ENCODE results near the gene SIGLEC6. TPM values are rescaled to one million over a fixed set of nuclear protein-coding genes. Genes with fewer than 3 reads are reported as not detected.
A peak's percentile ranks its signal among the peaks of the same experiment; 100 is the strongest.

Gene SIGLEC6
- total and polyA plus RNA-seq, 2 experiments from 2014 or later, result not detected

- H3K4me3 ChIP-seq, result no peak overlapping the region
- H2AFZ ChIP-seq, result no peak overlapping the region
- H4K20me1 ChIP-seq (ENCODE audit: insufficient read depth, poor library complexity, severe bottlenecking), result no peaks in the 10 kb centered on the region
- H3K4me2 ChIP-seq, result no peak overlapping the region
- peaks cover 5% of the 10 kb centered on the region for H3K4me1 ChIP-seq (ENCODE audit: insufficient read depth)
- H3K9me3 ChIP-seq (ENCODE audit: low read depth), result no peaks in the 10 kb centered on the region
- WGBS (ENCODE audit: low lambda C conversion rate, missing lambda C conversion rate), result 73% methylated on average over 5 of the region's 5 CpGs
- H3K27me3 ChIP-seq, result no peaks in the 10 kb centered on the region
- H3K79me2 ChIP-seq, result no peaks in the 10 kb centered on the region
- peak overlapping the region; percentile 40 for H3K27ac ChIP-seq
- no peak for TF ChIP-seq EZH2 (IDR thresholded peaks at IDR 0.05; ENCODE audit: borderline replicate concordance)
- no peak for TF ChIP-seq CTCF (IDR thresholded peaks at IDR 0.05; ENCODE audit: poor library complexity)
- TF ChIP-seq EZH2phosphoT487 (IDR thresholded peaks at IDR 0.05; ENCODE audit: low read depth, severe bottlenecking, unreplicated experiment), result no peak
- no peak for DNase-seq (ENCODE audit: low spot score)
- no peaks in the 10 kb centered on the region for H3K36me3 ChIP-seq (replicated peaks; ENCODE audit: insufficient read depth, low read depth)
- no peaks in the 10 kb centered on the region for H3K9me2 ChIP-seq (replicated peaks; ENCODE audit: insufficient read depth)
These were observed 54.1 kb downstream of the SIGLEC6 start for GRCh38 chr19:51477344-51477743.

GRCh38 chr19:51476164-51476563 is 55.3 kb downstream of the SIGLEC6 start:
- no peak for DNase-seq (ENCODE audit: low spot score)
- no peaks in the 10 kb centered on the region for H3K36me3 ChIP-seq (replicated peaks; ENCODE audit: insufficient read depth, low read depth)
- H3K4me2 ChIP-seq, result no peak overlapping the region
- no peaks in the 10 kb centered on the region for H4K20me1 ChIP-seq (ENCODE audit: insufficient read depth, poor library complexity, severe bottlenecking)
- no peaks in the 10 kb centered on the region for H3K9me3 ChIP-seq (ENCODE audit: low read depth)
- no peak overlapping the region for H3K4me3 ChIP-seq
- H3K9me2 ChIP-seq (replicated peaks; ENCODE audit: insufficient read depth), result no peaks in the 10 kb centered on the region
- no peaks in the 10 kb centered on the region for H3K27me3 ChIP-seq
- no peaks in the 10 kb centered on the region for H3K79me2 ChIP-seq
- TF ChIP-seq CTCF (IDR thresholded peaks at IDR 0.05; ENCODE audit: poor library complexity), result no peak
- no peak for TF ChIP-seq EZH2 (IDR thresholded peaks at IDR 0.05; ENCODE audit: borderline replicate concordance)
- no peak for TF ChIP-seq EZH2phosphoT487 (IDR thresholded peaks at IDR 0.05; ENCODE audit: low read depth, severe bottlenecking, unreplicated experiment)
- peak overlapping the region; percentile 78 for H3K27ac ChIP-seq
- H2AFZ ChIP-seq, result no peak overlapping the region
- WGBS (ENCODE audit: low lambda C conversion rate, missing lambda C conversion rate), result 83% methylated on average over 3 of the region's 3 CpGs
- peaks cover 5% of the 10 kb centered on the region for H3K4me1 ChIP-seq (ENCODE audit: insufficient read depth)

- no peaks in the 10 kb centered on the region for H3K27me3 ChIP-seq
- no peak for TF ChIP-seq EZH2 (IDR thresholded peaks at IDR 0.05; ENCODE audit: borderline replicate concordance)
- TF ChIP-seq CTCF (IDR thresholded peaks at IDR 0.05; ENCODE audit: poor library complexity), result peak; percentile 54
- no peak for TF ChIP-seq EZH2phosphoT487 (IDR thresholded peaks at IDR 0.05; ENCODE audit: low read depth, severe bottlenecking, unreplicated experiment)
- no peak overlapping the region for H2AFZ ChIP-seq
- no peaks in the 10 kb centered on the region for H3K9me2 ChIP-seq (replicated peaks; ENCODE audit: insufficient read depth)
- H3K27ac ChIP-seq, result peak overlapping the region; percentile 89
- no peaks in the 10 kb centered on the region for H3K9me3 ChIP-seq (ENCODE audit: low read depth)
- peaks cover 5% of the 10 kb centered on the region for H3K4me1 ChIP-seq (ENCODE audit: insufficient read depth)
- no peaks in the 10 kb centered on the region for H3K36me3 ChIP-seq (replicated peaks; ENCODE audit: insufficient read depth, low read depth)
- no peaks in the 10 kb centered on the region for H4K20me1 ChIP-seq (ENCODE audit: insufficient read depth, poor library complexity, severe bottlenecking)
- H3K79me2 ChIP-seq, result no peaks in the 10 kb centered on the region
- no peak overlapping the region for H3K4me3 ChIP-seq
- 40% methylated on average over 7 of the region's 7 CpGs for whole genome bisulfite sequencing (ENCODE audit: low lambda C conversion rate, missing lambda C conversion rate)
- no peak overlapping the region for H3K4me2 ChIP-seq
- DNase-seq (ENCODE audit: low spot score), result peak; percentile 80
These were observed 58.3 kb downstream of the SIGLEC6 start for GRCh38 chr19:51473009-51473707.
